NT2/D1 (cell line): ENCODE data around the gene VAV3.

Experiments
- SUZ12 ChIP-seq: IDR thresholded peaks from 2 replicates; pipeline ENCODE4 v1.6.1; 2011; ENCODE audit not compliant: insufficient read length, insufficient read depth; ENCODE audit errors: extremely low read depth
- YY1 ChIP-seq: IDR thresholded peaks from 2 replicates; pipeline ENCODE4 v1.6.1; 2011; ENCODE audit not compliant: insufficient read length, insufficient read depth
- ZNF274 ChIP-seq: IDR thresholded peaks from 2 replicates; pipeline ENCODE4 v1.6.1; 2011; ENCODE audit warnings: mild to moderate bottlenecking, low read depth, low read length

DNA sequence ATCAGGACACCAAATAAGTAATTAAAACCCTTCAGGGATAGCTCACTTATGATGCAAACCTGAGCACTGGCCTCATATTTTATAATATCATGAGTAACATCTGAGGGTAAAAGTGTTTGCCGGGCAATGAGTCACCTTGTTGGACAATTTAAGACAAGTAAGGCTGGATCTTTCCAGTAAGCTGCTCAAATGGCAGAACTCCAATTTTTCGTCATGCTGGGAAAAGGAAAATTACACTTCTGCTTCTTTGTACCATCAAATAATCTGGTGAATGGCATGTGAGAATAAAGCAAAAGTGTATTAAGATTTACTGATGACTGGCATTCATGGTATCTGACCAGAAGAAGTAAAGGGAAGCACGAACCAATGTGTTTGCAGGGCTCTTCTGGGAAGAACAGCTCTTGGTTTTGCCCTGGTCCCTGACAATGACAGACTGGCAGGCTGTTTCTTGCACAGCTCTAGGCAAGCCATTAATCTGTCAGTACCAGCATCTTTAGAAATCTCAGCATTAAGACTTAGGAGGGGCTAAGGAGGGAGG lies 392.2 kb downstream of the VAV3 start:
- TF ChIP-seq ZNF274 (no peak), YY1 (no peak), SUZ12 (no peak)
